NB4 (cell line): ENCODE measurements around the gene CDK14.

Experiments
- DNase-seq: peaks from one replicate; pipeline ENCODE4 v3.0.0; 2010; ENCODE audit warnings: low read depth
- H3K4me3 ChIP-seq: one replicate; pipeline ENCODE4 v1.5.1; 2011; ENCODE audit warnings: mild to moderate bottlenecking, low read depth, low read length, moderate library complexity
- CTCF ChIP-seq: IDR thresholded peaks from one replicate; pipeline ENCODE4 v1.5.1; 2012; ENCODE audit warnings: low read depth, low read length
- MAX ChIP-seq: IDR thresholded peaks from 2 replicates; pipeline ENCODE4 v1.6.1; 2011; ENCODE audit warnings: low read depth, low read length
- MYC ChIP-seq: IDR thresholded peaks from 2 replicates; pipeline ENCODE4 v1.6.1; 2011; ENCODE audit warnings: low read depth, low read length
- POLR2A ChIP-seq: IDR thresholded peaks from 2 replicates; pipeline ENCODE4 v1.6.1; 2011; ENCODE audit warnings: mild to moderate bottlenecking; ENCODE audit not compliant: insufficient read length; ENCODE audit errors: extremely low read depth

CDK14 gene

GRCh38 chr7:91243591-91244301, 647.6 kb downstream of the CDK14 start:
- no peak overlapping the region for H3K4me3 ChIP-seq
- no peak for TF ChIP-seq POLR2A
- no peak for TF ChIP-seq MAX
- no peak for TF ChIP-seq MYC
- no peak for TF ChIP-seq CTCF
- no peak for DNase-seq

- no peak for DNase-seq
Measured at GRCh38 chr7:91247500-91247899, 651.4 kb downstream of the CDK14 start.

GRCh38 chr7:91248996-91249395, 652.9 kb downstream of the CDK14 start:
- H3K4me3 ChIP-seq = no peak overlapping the region
- no peak for DNase-seq
- TF ChIP-seq MYC (no peak), MAX (no peak), CTCF (no peak), POLR2A (no peak)

More at GRCh38 chr7:91247500-91247899, 651.4 kb downstream of the CDK14 start:
- TF ChIP-seq CTCF = no peak
- no peak for TF ChIP-seq POLR2A
- TF ChIP-seq MAX = no peak
- no peak overlapping the region for H3K4me3 ChIP-seq

- DNase-seq = no peak
- no peak for TF ChIP-seq POLR2A
- no peak for TF ChIP-seq MAX
- no peak for TF ChIP-seq MYC
- no peak for TF ChIP-seq CTCF
- H3K4me3 ChIP-seq = no peak overlapping the region
Measured at GRCh38 chr7:91249506-91250233, 653.5 kb downstream of the CDK14 start.

- H3K4me3 ChIP-seq = no peak overlapping the region
- no peak for DNase-seq
- TF ChIP-seq CTCF (no peak), POLR2A (no peak), MYC (no peak), MAX (no peak)
Measured at GRCh38 chr7:91250706-91251105, 654.6 kb downstream of the CDK14 start.
